Fibroblast of villous mesenchyme (primary cell): ENCODE results near the gene MAP2K7. TPM values are rescaled to one million over a fixed set of nuclear protein-coding genes. Genes with fewer than 3 reads are reported as not detected.
"Not testable (repeated sequence)": the region's sequence is repeated elsewhere in the genome, so short reads cannot be mapped to it uniquely, and the experiment has no call there.

ENCODE experiments used
- DNase-seq: peaks from one replicate; pipeline ENCODE4 v3.0.0-alpha.2; 2010; ENCODE audit warnings: low read depth
- H3K4me3 ChIP-seq: 2 replicates; pipeline ENCODE4 v1.5.1; 2011; ENCODE audit warnings: low read depth, mild to moderate bottlenecking, low read length
- total RNA-seq: library from RNA; depleted of rRNA; stranded (reverse); fragments of >200 nt; gene quantifications from 2 replicates; pipeline ENCODE4 v1.2.3, GENCODE V29; 2012
- TF ChIP-seq, protein P1 (sequence below): IDR thresholded peaks from 2 replicates; pipeline ENCODE4 v1.5.1; 2012; ENCODE audit warnings: low read depth, mild to moderate bottlenecking, low read length; ENCODE audit not compliant: insufficient read depth

MAP2K7 gene
- total RNA-seq, 1 donor = 12.1 TPM

DNA sequence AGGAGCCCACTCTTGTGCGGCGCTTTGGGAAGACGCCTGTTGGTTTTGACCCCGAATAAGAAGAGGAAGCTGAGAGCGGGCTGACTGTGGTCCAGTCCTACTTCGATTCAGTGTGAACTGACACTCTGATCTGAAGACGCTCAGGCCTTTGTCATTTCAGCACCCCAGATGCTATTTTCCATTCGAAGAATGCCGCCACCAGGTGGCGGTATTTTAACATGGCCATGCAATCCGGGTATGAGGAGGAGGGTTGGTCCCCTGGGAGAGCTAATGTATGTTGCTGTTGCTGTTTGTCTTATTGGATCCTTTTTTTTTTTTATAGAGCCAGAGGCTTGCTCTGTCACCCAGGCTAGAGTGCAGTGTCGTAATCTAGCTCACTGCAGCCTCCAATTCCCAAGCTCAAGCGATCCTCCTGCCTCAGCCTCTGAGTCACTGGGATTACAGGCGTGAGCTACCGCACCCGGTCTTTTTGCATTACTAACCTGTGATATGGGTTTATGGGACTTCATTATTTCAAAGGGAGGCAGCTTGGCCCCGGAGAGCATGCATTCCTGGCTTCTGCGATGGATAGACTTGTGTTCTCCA lies 40.6 kb downstream of the MAP2K7 start:
- peak; percentile 93 for DNase-seq
- H3K4me3 ChIP-seq = peak overlapping the region; percentile 82
- TF ChIP-seq, protein P1, sequence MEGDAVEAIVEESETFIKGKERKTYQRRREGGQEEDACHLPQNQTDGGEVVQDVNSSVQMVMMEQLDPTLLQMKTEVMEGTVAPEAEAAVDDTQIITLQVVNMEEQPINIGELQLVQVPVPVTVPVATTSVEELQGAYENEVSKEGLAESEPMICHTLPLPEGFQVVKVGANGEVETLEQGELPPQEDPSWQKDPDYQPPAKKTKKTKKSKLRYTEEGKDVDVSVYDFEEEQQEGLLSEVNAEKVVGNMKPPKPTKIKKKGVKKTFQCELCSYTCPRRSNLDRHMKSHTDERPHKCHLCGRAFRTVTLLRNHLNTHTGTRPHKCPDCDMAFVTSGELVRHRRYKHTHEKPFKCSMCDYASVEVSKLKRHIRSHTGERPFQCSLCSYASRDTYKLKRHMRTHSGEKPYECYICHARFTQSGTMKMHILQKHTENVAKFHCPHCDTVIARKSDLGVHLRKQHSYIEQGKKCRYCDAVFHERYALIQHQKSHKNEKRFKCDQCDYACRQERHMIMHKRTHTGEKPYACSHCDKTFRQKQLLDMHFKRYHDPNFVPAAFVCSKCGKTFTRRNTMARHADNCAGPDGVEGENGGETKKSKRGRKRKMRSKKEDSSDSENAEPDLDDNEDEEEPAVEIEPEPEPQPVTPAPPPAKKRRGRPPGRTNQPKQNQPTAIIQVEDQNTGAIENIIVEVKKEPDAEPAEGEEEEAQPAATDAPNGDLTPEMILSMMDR = peak; percentile 83

DNA sequence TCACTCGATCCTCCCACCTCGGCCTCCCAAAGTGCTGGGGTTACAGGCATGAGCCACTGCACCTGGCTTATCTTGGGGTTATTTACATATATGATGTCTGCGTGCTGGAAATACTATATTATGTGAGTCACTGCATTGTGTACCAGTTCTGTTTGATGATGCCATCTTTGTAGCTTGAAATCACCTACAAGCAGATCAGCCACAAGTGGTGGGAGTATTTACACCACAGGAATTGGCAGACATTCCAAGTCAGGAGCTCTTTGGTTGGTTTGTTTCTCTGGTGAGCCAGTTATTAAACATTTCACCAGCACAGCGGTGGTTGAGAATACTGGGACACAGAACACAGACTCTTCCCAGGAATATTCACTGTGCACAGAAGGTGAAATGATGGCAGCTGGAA lies 44.3 kb downstream of the MAP2K7 start:
- TF ChIP-seq, protein P1 = no peak
- DNase-seq = no peak
- no peak overlapping the region for H3K4me3 ChIP-seq

DNA sequence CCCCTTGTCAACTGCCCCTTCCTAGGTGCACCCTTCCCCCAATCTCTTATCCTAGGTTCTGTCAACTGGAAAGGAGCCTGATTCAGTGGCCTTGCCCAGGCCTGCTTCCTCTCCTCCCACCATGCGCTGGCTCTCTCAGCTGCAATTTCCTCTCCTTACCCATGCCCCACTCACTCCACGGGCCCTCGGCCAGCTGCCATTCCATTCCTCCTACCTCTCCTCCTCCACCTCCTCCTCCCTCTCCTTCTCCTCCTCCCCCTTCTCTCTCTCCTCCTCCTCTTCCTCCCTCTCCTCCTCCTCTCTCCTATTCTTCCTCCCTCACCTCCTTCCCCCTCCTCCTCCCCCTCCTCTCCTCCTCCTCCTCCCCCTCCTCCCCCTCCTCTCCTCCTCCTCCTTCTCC lies 49.4 kb downstream of the MAP2K7 start:
- no peak overlapping the region for H3K4me3 ChIP-seq
- TF ChIP-seq, protein P1 = no peak
- DNase-seq = peak; percentile 14

DNA sequence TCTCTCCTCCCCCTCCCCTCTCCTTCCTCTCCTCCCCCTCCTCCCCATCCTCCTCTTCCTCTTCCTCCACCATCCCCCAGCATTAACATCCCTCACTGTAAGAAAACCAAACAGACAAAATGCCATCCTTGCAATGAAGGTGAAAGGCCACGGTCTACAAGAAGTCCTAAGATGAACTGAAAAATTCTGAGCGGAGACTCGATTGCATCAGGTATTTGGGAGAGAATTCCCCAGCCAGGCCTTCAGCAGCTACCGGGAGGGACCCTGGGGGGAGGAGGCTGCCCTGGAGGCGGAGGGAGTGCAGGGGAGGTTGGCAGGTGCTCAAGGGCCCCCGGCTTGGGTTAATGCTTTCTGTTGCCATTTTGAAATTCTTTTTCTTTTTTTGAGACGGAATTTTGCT lies 49.9 kb downstream of the MAP2K7 start:
- peak; percentile 2 for DNase-seq
- TF ChIP-seq, protein P1 = no peak
- no peak overlapping the region for H3K4me3 ChIP-seq

DNA sequence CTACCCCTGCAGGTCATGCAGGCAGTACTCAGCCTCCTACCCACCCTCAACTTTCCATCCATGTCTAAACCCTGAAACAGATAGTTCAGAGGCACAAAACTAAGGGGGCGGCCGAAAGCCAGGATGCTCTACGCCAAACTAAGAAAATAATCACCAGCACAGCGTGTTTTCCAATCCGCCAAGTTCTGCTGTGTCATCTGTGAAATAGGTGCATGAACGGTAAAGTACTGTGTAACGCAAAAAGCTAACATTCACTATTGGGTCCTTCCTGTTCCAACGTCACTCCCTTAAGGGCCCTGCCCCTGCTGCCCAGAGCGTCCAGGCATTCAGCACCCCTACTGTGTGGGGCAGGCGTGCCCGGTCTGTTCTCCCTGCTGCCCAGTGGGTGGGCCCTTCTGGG lies 52.0 kb downstream of the MAP2K7 start:
- TF ChIP-seq, protein P1 = no peak
- DNase-seq = no peak

DNA sequence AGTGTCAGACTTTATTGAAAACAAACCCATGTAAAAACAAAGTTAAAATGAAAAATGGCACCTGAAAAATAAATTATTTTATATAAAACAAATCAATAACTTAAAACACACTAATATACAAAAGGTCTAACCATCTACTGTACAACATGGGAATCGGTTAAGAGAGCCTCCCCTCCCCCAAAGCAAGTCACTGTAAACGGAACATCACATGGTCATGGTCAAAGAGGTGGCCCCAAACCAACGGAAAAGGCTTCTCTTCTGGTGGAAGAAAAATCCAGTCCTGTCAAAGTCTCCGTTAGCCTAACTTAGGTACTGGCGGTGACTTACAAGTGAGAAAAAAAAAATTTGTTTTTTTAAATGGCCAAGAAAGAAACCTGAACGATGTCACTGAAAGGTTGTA lies 55.5 kb downstream of the MAP2K7 start:
- TF ChIP-seq, protein P1 = no peak
- H3K4me3 ChIP-seq = no peak overlapping the region
- DNase-seq = no peak

More for the DNA sequence above, 52.0 kb downstream of the MAP2K7 start:
- no peak overlapping the region for H3K4me3 ChIP-seq

DNA sequence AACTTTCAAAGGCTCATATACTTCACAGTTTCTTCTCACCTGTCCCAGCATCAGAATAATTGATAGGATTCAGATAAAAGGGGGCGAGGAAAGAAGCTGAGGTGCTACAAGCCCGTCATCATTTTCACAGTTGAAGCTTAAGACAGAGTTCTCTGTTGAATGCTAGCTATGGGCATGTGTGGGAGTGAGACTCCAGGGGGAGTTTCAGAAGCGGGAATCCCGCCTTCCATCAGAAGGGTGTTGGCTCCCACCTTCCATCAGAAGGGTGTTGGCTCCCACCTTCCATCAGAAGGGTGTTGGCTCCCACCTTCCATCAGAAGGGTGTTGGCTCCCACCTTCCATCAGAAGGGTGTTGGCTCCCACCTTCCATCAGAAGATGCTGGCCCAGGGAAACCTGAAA lies 57.4 kb downstream of the MAP2K7 start:
- not testable (repeated sequence) for DNase-seq, H3K4me3 ChIP-seq
